ENCODE results near the gene FCHSD2. TPM values are rescaled to one million over a fixed set of nuclear protein-coding genes. Genes with fewer than 3 reads are reported as not detected.

FCHSD2 gene
- total RNA-seq, 4 donors from 2014 or later, result 5.7 to 16.8 (median 7.9) TPM

- no peak overlapping the region for H3K27ac ChIP-seq
- no peak for DNase-seq (ENCODE audit: low spot score in 2 of 2)
These were observed 31.0 kb upstream of the FCHSD2 start for GRCh38 chr11:73172992-73173656.

GRCh38 chr11:73171436-73172161 lies 29.5 kb upstream of the FCHSD2 start:
- DNase-seq (ENCODE audit: low spot score in 2 of 2), result no peak

More at GRCh38 chr11:73172992-73173656, 31.0 kb upstream of the FCHSD2 start:
- no peaks in the 10 kb centered on the region for H3K27me3 ChIP-seq
- H3K9me3 ChIP-seq, result no peaks in the 10 kb centered on the region
- TF ChIP-seq EP300 (IDR thresholded peaks at IDR 0.05), result no peak
- no peak for TF ChIP-seq POLR2AphosphoS5 (IDR thresholded peaks at IDR 0.05)
- TF ChIP-seq CTCF (IDR thresholded peaks at IDR 0.05), result no peak
- no peak for TF ChIP-seq POLR2A (IDR thresholded peaks at IDR 0.05)
- 66% methylated on average over 4 of the region's 4 CpGs for WGBS
- H3K4me1 ChIP-seq, result peaks cover 25% of the 10 kb centered on the region
- no peak overlapping the region for H3K4me3 ChIP-seq
- no peaks in the 10 kb centered on the region for H3K36me3 ChIP-seq

GRCh38 chr11:73170140-73170539 lies 28.0 kb upstream of the FCHSD2 start:
- WGBS, result 94% methylated on average over 2 of the region's 2 CpGs
- TF ChIP-seq POLR2AphosphoS5 (IDR thresholded peaks at IDR 0.05) (no peak), CTCF (IDR thresholded peaks at IDR 0.05) (no peak), POLR2A (IDR thresholded peaks at IDR 0.05) (no peak), EP300 (IDR thresholded peaks at IDR 0.05) (no peak)
- Histone ChIP-seq H3K4me3 (no peak overlapping the region), H3K36me3 (no peaks in the 10 kb centered on the region), H3K4me1 (peaks cover 7% of the 10 kb centered on the region), H3K27me3 (no peaks in the 10 kb centered on the region), H3K27ac (no peak overlapping the region), H3K9me3 (no peaks in the 10 kb centered on the region)
- DNase-seq (ENCODE audit: low spot score in 2 of 2), result no peak

More at GRCh38 chr11:73171436-73172161, 29.5 kb upstream of the FCHSD2 start:
- peaks cover 10% of the 10 kb centered on the region for H3K4me1 ChIP-seq
- H3K27me3 ChIP-seq, result no peaks in the 10 kb centered on the region
- H3K4me3 ChIP-seq, result no peak overlapping the region
- 80% methylated on average over 8 of the region's 8 CpGs for WGBS
- no peaks in the 10 kb centered on the region for H3K36me3 ChIP-seq
- H3K9me3 ChIP-seq, result no peaks in the 10 kb centered on the region
- no peak for TF ChIP-seq POLR2AphosphoS5 (IDR thresholded peaks at IDR 0.05)
- no peak for TF ChIP-seq POLR2A (IDR thresholded peaks at IDR 0.05)
- TF ChIP-seq EP300 (IDR thresholded peaks at IDR 0.05), result no peak
- TF ChIP-seq CTCF (IDR thresholded peaks at IDR 0.05), result no peak
- no peak overlapping the region for H3K27ac ChIP-seq

- Histone ChIP-seq H3K4me3 (no peak overlapping the region), H3K27me3 (no peaks in the 10 kb centered on the region), H3K36me3 (no peaks in the 10 kb centered on the region), H3K27ac (no peak overlapping the region), H3K4me1 (peaks cover 8% of the 10 kb centered on the region), H3K9me3 (no peaks in the 10 kb centered on the region)
- no peak for TF ChIP-seq EP300 (IDR thresholded peaks at IDR 0.05)
- TF ChIP-seq POLR2AphosphoS5 (IDR thresholded peaks at IDR 0.05), result no peak
- no peak for TF ChIP-seq POLR2A (IDR thresholded peaks at IDR 0.05)
- no peak for TF ChIP-seq CTCF (IDR thresholded peaks at IDR 0.05)
- DNase-seq (ENCODE audit: low spot score in 2 of 2), result no peak
- 82% methylated on average over 10 of the region's 11 CpGs for WGBS
These were observed 26.9 kb upstream of the FCHSD2 start for GRCh38 chr11:73168925-73169579.

Measured in suprapubic skin (tissue), 4 donors.